ENCODE measurements around the gene THPO. TPM values are rescaled to one million over a fixed set of nuclear protein-coding genes. Genes with fewer than 3 reads are reported as not detected.

THPO gene
- total RNA-seq, 2 donors from 2014 or later = 1.1 TPM; not detected in 1

- Histone ChIP-seq H3K9me3 (no peaks in the 10 kb centered on the region), H3K4me3 (no peak overlapping the region), H3K27me3 (replicated peaks; ENCODE audit: insufficient read depth) (no peaks in the 10 kb centered on the region), H3K4me1 (ENCODE audit: control insufficient read depth in 1 of 2, low read depth in 2 of 2) (no peaks in the 10 kb centered on the region), H3K36me3 (no peaks in the 10 kb centered on the region), H3K27ac (no peak overlapping the region)
- ATAC-seq (ENCODE audit: insufficient number of reproducible peaks, low FRiP score, low read depth) (no peak), DNase-seq (ENCODE audit: low spot score) (no peak)
- no peak for TF ChIP-seq CTCF (IDR thresholded peaks at IDR 0.05)
Observed at GRCh38 chr3:184405075-184406030, 27.3 kb upstream of the THPO start.

DNA sequence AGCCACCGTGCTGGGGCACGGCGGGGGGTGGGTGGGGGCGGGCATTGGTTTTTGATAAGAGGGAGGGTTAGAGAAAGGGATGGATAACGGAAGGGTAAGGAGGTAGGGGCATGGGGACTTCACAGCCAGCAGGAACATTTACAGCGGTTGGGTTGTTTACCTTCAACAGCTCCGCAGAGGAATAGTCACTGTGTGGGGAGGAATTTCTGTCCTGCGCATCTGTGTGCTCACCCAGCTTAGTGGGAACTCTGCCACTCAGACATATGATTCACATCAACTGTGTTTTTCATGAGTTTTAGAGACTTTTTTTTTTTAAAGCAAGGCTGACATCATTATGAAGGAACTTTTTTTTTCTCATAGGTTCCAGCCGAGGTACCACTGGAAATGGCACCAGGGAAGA, 21.4 kb upstream of the THPO start:
- TF ChIP-seq CTCF (IDR thresholded peaks at IDR 0.05) = no peak
- Histone ChIP-seq H3K9me3 (no peaks in the 10 kb centered on the region), H3K27ac (no peak overlapping the region), H3K4me1 (ENCODE audit: control insufficient read depth in 1 of 2, low read depth in 2 of 2) (no peaks in the 10 kb centered on the region), H3K27me3 (replicated peaks; ENCODE audit: insufficient read depth) (no peaks in the 10 kb centered on the region), H3K4me3 (no peak overlapping the region), H3K36me3 (no peaks in the 10 kb centered on the region)
- no peak for DNase-seq (ENCODE audit: low spot score)
- peak; percentile 44 for ATAC-seq (ENCODE audit: insufficient number of reproducible peaks, low FRiP score, low read depth)

DNA sequence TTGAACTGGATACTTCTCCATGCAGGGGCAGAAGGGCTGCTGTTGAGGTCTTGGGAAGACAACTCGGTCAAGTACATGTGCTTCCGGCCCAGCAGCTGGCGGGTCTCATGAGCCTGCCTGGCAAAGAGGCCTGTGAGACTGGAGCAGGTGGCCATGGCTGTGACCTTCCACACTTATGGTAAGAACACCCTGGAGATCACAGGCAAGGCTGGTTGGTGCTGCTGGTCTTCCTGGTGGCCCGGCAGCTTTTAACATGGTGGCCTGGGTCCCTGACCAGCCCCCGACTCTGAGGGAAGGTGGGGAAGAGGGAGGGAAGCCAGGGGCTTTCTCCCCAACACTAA, 17.3 kb upstream of the THPO start:
- TF ChIP-seq CTCF (IDR thresholded peaks at IDR 0.05) = no peak
- ATAC-seq (ENCODE audit: insufficient number of reproducible peaks, low FRiP score, low read depth) = no peak
- no peak overlapping the region for H3K4me3 ChIP-seq
- no peak overlapping the region for H3K27ac ChIP-seq
- DNase-seq (ENCODE audit: low spot score) = no peak
- H3K27me3 ChIP-seq (replicated peaks; ENCODE audit: insufficient read depth) = no peaks in the 10 kb centered on the region
- H3K36me3 ChIP-seq = no peaks in the 10 kb centered on the region
- H3K4me1 ChIP-seq (ENCODE audit: control insufficient read depth in 1 of 2, low read depth in 2 of 2) = no peaks in the 10 kb centered on the region
- H3K9me3 ChIP-seq = no peaks in the 10 kb centered on the region

- TF ChIP-seq CTCF (IDR thresholded peaks at IDR 0.05) = no peak
- DNase-seq (ENCODE audit: low spot score) (no peak), ATAC-seq (ENCODE audit: insufficient number of reproducible peaks, low FRiP score, low read depth) (no peak)
- Histone ChIP-seq H3K4me3 (no peak overlapping the region), H3K9me3 (no peaks in the 10 kb centered on the region), H3K4me1 (ENCODE audit: control insufficient read depth in 1 of 2, low read depth in 2 of 2) (no peaks in the 10 kb centered on the region), H3K27ac (no peak overlapping the region), H3K27me3 (replicated peaks; ENCODE audit: insufficient read depth) (no peaks in the 10 kb centered on the region), H3K36me3 (no peaks in the 10 kb centered on the region)
Observed at GRCh38 chr3:184391266-184391665, 13.3 kb upstream of the THPO start.

DNA sequence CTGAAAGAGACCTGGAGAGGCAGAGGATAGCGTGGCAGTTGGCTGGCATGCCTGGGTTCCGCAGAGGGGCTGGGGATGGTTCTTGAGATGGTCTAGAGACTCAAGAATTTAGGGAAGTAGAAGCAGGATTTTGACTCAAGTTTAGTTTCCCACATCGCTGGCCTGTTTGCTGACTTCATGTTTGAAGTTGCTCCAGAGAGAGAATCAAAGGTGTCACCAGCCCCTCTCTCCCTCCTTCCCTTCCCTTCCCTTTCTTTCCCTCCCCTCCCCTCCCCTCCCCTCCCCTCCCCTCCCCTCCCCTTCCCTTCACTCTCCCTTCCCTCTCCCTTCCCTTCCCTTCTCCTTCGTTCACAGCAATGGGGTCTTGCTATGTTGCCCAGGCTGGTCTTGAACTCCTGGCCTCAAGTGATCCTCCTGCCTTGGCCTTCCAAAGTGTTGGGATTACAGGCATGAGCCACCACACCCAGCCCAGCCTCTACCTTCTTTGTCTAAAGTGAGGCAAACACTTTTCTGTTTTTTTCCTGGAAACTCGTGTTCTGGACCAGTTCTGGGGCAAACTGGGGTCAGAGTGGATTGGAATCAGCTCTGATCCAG, 12.0 kb upstream of the THPO start:
- ATAC-seq (ENCODE audit: insufficient number of reproducible peaks, low FRiP score, low read depth) (no peak), DNase-seq (ENCODE audit: low spot score) (no peak)
- Histone ChIP-seq H3K36me3 (no peaks in the 10 kb centered on the region), H3K4me3 (no peak overlapping the region), H3K9me3 (no peaks in the 10 kb centered on the region), H3K27ac (no peak overlapping the region), H3K27me3 (replicated peaks; ENCODE audit: insufficient read depth) (no peaks in the 10 kb centered on the region), H3K4me1 (ENCODE audit: control insufficient read depth in 1 of 2, low read depth in 2 of 2) (no peaks in the 10 kb centered on the region)
- no peak for TF ChIP-seq CTCF (IDR thresholded peaks at IDR 0.05)

Data from thoracic aorta (tissue), 2 donors.